Measurements from ENCODE around the gene USP37. TPM values are rescaled to one million over a fixed set of nuclear protein-coding genes. Genes with fewer than 3 reads are reported as not detected.
A peak's percentile ranks its signal among the peaks of the same experiment; 100 is the strongest.

Gene USP37
- polyA plus RNA-seq, 4 donors: 13.8 to 18.6 (median 17.3) TPM

GRCh38 chr2:218406209-218406948, 161.8 kb downstream of the USP37 start:
- DNase-seq (ENCODE audit: low read depth in 4 of 4, low spot score in 3 of 4): peak in 2 of 4 donors; percentile 89

GRCh38 chr2:218405746-218406208, 162.4 kb downstream of the USP37 start:
- no peak for DNase-seq (ENCODE audit: low read depth in 4 of 4, low spot score in 3 of 4)

- DNase-seq (ENCODE audit: low read depth in 4 of 4, low spot score in 3 of 4): no peak
Measured at GRCh38 chr2:218405086-218405745, 162.9 kb downstream of the USP37 start.

- no peak for DNase-seq (ENCODE audit: low read depth in 4 of 4, low spot score in 3 of 4)
Measured at GRCh38 chr2:218404351-218405085, 163.6 kb downstream of the USP37 start.

- DNase-seq (ENCODE audit: low read depth in 4 of 4, low spot score in 3 of 4): no peak
Measured at GRCh38 chr2:218403810-218404209, 164.3 kb downstream of the USP37 start.

GRCh38 chr2:218402911-218403411, 165.2 kb downstream of the USP37 start:
- no peak for DNase-seq (ENCODE audit: low read depth in 4 of 4, low spot score in 3 of 4)

- no peak for DNase-seq (ENCODE audit: low read depth in 4 of 4, low spot score in 3 of 4)
Measured at GRCh38 chr2:218402491-218402901, 165.7 kb downstream of the USP37 start.

GRCh38 chr2:218401890-218402289, 166.3 kb downstream of the USP37 start:
- DNase-seq (ENCODE audit: low read depth in 4 of 4, low spot score in 3 of 4): no peak

GRCh38 chr2:218400930-218401881, 166.9 kb downstream of the USP37 start:
- DNase-seq (ENCODE audit: low read depth in 4 of 4, low spot score in 3 of 4): no peak

Other genes with a start within 250 kb of the USP37 start
- 1 to 10 TPM in 3 of 4 donors, under 1 TPM in 1; 0.19 to 6.5 (median 4.9) TPM for gene CATIP, start 211.5 kb downstream of the USP37 start, polyA plus RNA-seq (ENCODE audit: insufficient read length in 4 of 4)
- 1 to 10 TPM in 2 of 4 donors, under 1 TPM in 2; 0.57 to 1.5 (median 1.0) TPM for gene SLC11A1, start 186.1 kb downstream of the USP37 start, polyA plus RNA-seq (ENCODE audit: insufficient read length in 4 of 4)
- 100 to 1,000 TPM; 131 to 162 (median 132) TPM for gene CTDSP1, start 168.5 kb downstream of the USP37 start, polyA plus RNA-seq (ENCODE audit: insufficient read length in 4 of 4)
- 10 to 100 TPM in 3 of 4 donors, under 1 TPM in 1; 0.75 to 28.8 (median 19.5) TPM for gene VIL1, start 149.2 kb downstream of the USP37 start, polyA plus RNA-seq (ENCODE audit: insufficient read length in 4 of 4)
- gene CNOT9, start 488 bp upstream of the USP37 start, polyA plus RNA-seq (ENCODE audit: insufficient read length in 4 of 4): 10 to 100 TPM; 44.2 to 62.8 (median 51.5) TPM
- 10 to 100 TPM in 2 of 4 donors, 1 to 10 TPM in 2; 7.4 to 11.8 (median 8.7) TPM for gene PLCD4, start 39.5 kb upstream of the USP37 start, polyA plus RNA-seq (ENCODE audit: insufficient read length in 4 of 4)
- 10 to 100 TPM; 15.9 to 23.9 (median 18.6) TPM for gene ZNF142, start 91.3 kb upstream of the USP37 start, polyA plus RNA-seq (ENCODE audit: insufficient read length in 4 of 4)
- gene BCS1L, start 91.3 kb upstream of the USP37 start, polyA plus RNA-seq (ENCODE audit: insufficient read length in 4 of 4): 10 to 100 TPM; 36.4 to 60.4 (median 47.9) TPM
- 10 to 100 TPM; 43.0 to 50.2 (median 44.5) TPM for gene RNF25, start 103.7 kb upstream of the USP37 start, polyA plus RNA-seq (ENCODE audit: insufficient read length in 4 of 4)
- 100 to 1,000 TPM in 1 of 4 donors, 10 to 100 TPM in 3; 61.2 to 119 (median 68.6) TPM for gene STK36, start 103.7 kb upstream of the USP37 start, polyA plus RNA-seq (ENCODE audit: insufficient read length in 4 of 4)
- gene TTLL4, start 142.5 kb upstream of the USP37 start, polyA plus RNA-seq (ENCODE audit: insufficient read length in 4 of 4): 10 to 100 TPM; 18.9 to 42.3 (median 34.7) TPM
- 10 to 100 TPM; 10.6 to 52.6 (median 42.3) TPM for gene CYP27A1, start 213.8 kb upstream of the USP37 start, polyA plus RNA-seq (ENCODE audit: insufficient read length in 4 of 4)

Data from left renal pelvis (tissue), 4 donors.